ENCODE results near the gene ACVR1B. TPM values are rescaled to one million over a fixed set of nuclear protein-coding genes. Genes with fewer than 3 reads are reported as not detected.
A peak's percentile ranks its signal among the peaks of the same experiment; 100 is the strongest.

ACVR1B gene
- polyA plus RNA-seq, 4 donors: 11.6 to 75.8 (median 21.4) TPM

DNA sequence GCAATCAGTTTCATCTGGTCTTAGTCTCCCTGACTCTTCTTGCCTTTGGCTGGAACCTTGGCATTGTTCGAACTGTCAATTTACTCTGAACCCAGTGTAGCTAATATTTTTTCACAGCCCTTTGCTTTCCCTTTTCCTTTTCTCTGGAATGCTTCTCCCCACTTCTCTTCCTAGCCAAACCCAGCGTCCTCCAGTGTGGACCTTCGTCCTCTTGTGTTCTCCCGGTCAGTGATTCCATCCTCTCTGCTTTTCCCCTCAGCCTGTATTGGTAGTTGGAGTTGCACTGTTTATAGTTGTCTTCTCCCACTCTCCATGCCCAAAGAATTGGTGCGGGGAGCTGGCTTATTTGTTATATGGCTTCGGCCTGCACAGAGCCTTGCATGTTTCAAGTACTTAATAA lies 9.4 kb downstream of the ACVR1B start:
- peaks cover 0 to 24% (median 0%) of the 10 kb centered on the region in 3 donors for H3K36me3 ChIP-seq (ENCODE audit: control insufficient read depth in 3 of 3, insufficient read depth in 2 of 3, low read depth in 1 of 3, low read length in 3 of 3)
- peaks cover 5 to 53% (median 13%) of the 10 kb centered on the region in 3 donors for H3K4me1 ChIP-seq (ENCODE audit: control insufficient read depth in 3 of 3, insufficient read depth in 2 of 3, low read depth in 1 of 3, low read length in 2 of 3)
- DNase-seq: peak; percentile 30 to 52
- no peak for FAIRE-seq
- 39 to 67% (median 45%) methylated on average over 6 of the region's 6 CpGs for WGBS, 3 donors
- H3K9me3 ChIP-seq (ENCODE audit: control insufficient read depth in 2 of 2, insufficient read depth in 1 of 2, low read depth in 1 of 2, low read length in 1 of 2): no peaks in the 10 kb centered on the region
- H3K4me3 ChIP-seq (ENCODE audit: low read depth in 1 of 3, low read length in 3 of 3): no peak overlapping the region
- no peaks in the 10 kb centered on the region for H3K27me3 ChIP-seq (ENCODE audit: control insufficient read depth in 3 of 3, insufficient read depth in 3 of 3, low read length in 3 of 3)
- peak overlapping the region; percentile 24 to 78 (median 38) for H3K27ac ChIP-seq (ENCODE audit: low read depth in 1 of 3, low read length in 2 of 3)

DNA sequence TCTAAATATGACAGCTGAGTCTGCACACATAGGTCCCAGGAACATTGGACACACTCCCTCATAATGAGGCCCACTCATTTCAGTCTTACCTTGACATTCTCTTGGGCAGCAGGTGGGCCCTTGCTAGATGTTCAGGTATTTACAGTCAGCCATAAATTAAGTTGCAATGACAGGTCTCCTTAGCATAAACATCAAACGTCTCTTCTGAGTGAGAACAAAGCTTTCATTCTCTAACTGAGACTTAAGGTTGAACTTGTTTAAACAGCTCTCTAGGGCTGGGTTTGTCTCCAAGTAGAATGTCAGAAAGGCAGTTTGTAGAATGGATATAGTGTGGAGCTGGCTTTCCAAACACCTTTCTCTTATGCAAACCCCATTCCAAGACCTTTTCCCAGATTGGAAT lies 10.3 kb downstream of the ACVR1B start:
- FAIRE-seq: no peak
- peaks cover 0 to 24% (median 0%) of the 10 kb centered on the region in 3 donors for H3K36me3 ChIP-seq (ENCODE audit: control insufficient read depth in 3 of 3, insufficient read depth in 2 of 3, low read depth in 1 of 3, low read length in 3 of 3)
- WGBS, 3 donors: 0 to 22% (median 11%) methylated on average over 1 of the region's 1 CpG
- peak; percentile 77 to 93 for DNase-seq
- H3K4me1 ChIP-seq (ENCODE audit: control insufficient read depth in 3 of 3, insufficient read depth in 2 of 3, low read depth in 1 of 3, low read length in 2 of 3): peaks cover 3 to 51% (median 13%) of the 10 kb centered on the region in 3 donors
- no peaks in the 10 kb centered on the region for H3K9me3 ChIP-seq (ENCODE audit: control insufficient read depth in 2 of 2, insufficient read depth in 1 of 2, low read depth in 1 of 2, low read length in 1 of 2)
- peak overlapping the region in 2 of 3 donors; percentile 38 to 78 for H3K27ac ChIP-seq (ENCODE audit: low read depth in 1 of 3, low read length in 2 of 3)
- no peaks in the 10 kb centered on the region for H3K27me3 ChIP-seq (ENCODE audit: control insufficient read depth in 3 of 3, insufficient read depth in 3 of 3, low read length in 3 of 3)
- no peak overlapping the region for H3K4me3 ChIP-seq (ENCODE audit: low read depth in 1 of 3, low read length in 3 of 3)

DNA sequence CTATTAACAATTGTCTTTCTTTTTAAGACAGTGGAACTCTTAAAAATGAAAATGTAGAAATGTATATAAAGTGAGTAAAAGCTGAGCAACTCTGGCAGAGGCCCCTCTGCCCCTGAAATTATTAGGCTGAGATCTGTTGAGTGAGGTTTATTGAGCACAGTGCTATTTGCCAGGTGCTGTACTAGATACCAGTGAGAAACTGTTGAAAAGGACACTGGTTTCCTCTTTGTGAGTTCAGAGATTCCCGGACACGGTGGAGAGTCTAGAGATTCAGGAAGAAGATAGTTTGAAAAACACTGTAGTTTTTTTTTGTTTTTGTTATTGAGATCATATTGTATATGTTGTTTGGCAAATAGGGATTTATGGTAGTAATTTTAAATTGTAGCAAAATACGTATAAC lies 11.2 kb downstream of the ACVR1B start:
- FAIRE-seq: no peak

DNA sequence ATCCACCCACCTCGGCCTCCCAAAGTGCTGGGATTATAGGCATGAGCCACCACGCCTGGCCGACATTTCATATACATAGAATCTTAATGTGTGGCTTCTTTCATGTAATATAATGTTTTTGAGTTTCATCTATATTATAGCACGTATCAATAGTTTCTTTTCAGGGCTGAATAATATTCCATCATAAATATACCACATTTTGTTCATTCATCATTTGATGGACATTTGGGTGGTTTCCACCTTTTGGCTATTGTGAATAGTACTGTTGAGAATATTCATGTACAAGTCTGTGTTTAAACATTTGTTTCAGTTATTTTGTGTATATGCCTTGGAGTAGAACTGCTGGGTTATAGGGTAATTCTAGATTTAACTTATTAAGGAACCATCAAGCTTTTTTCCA lies 12.0 kb downstream of the ACVR1B start:
- peak overlapping the region in 1 of 3 donors; percentile 78 for H3K27ac ChIP-seq (ENCODE audit: low read depth in 1 of 3, low read length in 2 of 3)
- DNase-seq (no peak), FAIRE-seq (no peak)
- H3K4me3 ChIP-seq (ENCODE audit: low read depth in 1 of 3, low read length in 3 of 3): no peak overlapping the region
- peaks cover 6 to 52% (median 13%) of the 10 kb centered on the region in 3 donors for H3K4me1 ChIP-seq (ENCODE audit: control insufficient read depth in 3 of 3, insufficient read depth in 2 of 3, low read depth in 1 of 3, low read length in 2 of 3)
- no peaks in the 10 kb centered on the region for H3K9me3 ChIP-seq (ENCODE audit: control insufficient read depth in 2 of 2, insufficient read depth in 1 of 2, low read depth in 1 of 2, low read length in 1 of 2)
- WGBS, 3 donors: 94 to 97% (median 95%) methylated on average over 4 of the region's 4 CpGs
- no peaks in the 10 kb centered on the region for H3K27me3 ChIP-seq (ENCODE audit: control insufficient read depth in 3 of 3, insufficient read depth in 3 of 3, low read length in 3 of 3)
- peaks cover 0 to 17% (median 0%) of the 10 kb centered on the region in 3 donors for H3K36me3 ChIP-seq (ENCODE audit: control insufficient read depth in 3 of 3, insufficient read depth in 2 of 3, low read depth in 1 of 3, low read length in 3 of 3)

More for the DNA sequence above, 11.2 kb downstream of the ACVR1B start:
- WGBS, 3 donors: 23 to 49% (median 45%) methylated on average over 3 of the region's 3 CpGs
- Histone ChIP-seq H3K27ac (ENCODE audit: low read depth in 1 of 3, low read length in 2 of 3) (peak overlapping the region in 2 of 3 donors; percentile 73 to 78), H3K9me3 (ENCODE audit: control insufficient read depth in 2 of 2, insufficient read depth in 1 of 2, low read depth in 1 of 2, low read length in 1 of 2) (no peaks in the 10 kb centered on the region), H3K4me1 (ENCODE audit: control insufficient read depth in 3 of 3, insufficient read depth in 2 of 3, low read depth in 1 of 3, low read length in 2 of 3) (peaks cover 6 to 54% (median 13%) of the 10 kb centered on the region in 3 donors), H3K4me3 (ENCODE audit: low read depth in 1 of 3, low read length in 3 of 3) (no peak overlapping the region), H3K36me3 (ENCODE audit: control insufficient read depth in 3 of 3, insufficient read depth in 2 of 3, low read depth in 1 of 3, low read length in 3 of 3) (peaks cover 0 to 17% (median 0%) of the 10 kb centered on the region in 3 donors), H3K27me3 (ENCODE audit: control insufficient read depth in 3 of 3, insufficient read depth in 3 of 3, low read length in 3 of 3) (no peaks in the 10 kb centered on the region)
- peak in 1 of 2 donors; percentile 32 for DNase-seq

DNA sequence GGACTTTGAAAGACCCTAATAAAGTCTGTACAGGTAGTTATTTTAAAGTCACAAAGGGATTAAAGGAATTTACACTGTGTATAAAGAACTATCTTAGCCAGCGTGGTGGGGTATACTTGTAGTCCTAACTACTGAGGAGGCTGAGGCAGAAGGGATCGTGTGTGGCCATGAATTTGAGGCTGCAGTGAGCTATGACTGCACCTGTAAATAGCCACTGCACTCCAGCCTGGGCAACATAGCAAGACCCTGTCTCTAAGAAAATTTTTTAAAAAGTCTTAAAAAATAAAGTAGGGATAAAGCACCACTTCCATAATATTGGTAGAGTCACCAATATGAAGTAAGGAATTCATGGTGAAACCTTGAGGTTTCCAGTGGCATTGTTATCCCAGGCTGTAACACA lies 18.1 kb downstream of the ACVR1B start:
- 54 to 77% (median 54%) methylated on average over 2 of the region's 2 CpGs for WGBS, 3 donors
- Histone ChIP-seq H3K36me3 (ENCODE audit: control insufficient read depth in 3 of 3, insufficient read depth in 2 of 3, low read depth in 1 of 3, low read length in 3 of 3) (peaks cover 0 to 9% (median 0%) of the 10 kb centered on the region in 3 donors), H3K4me1 (ENCODE audit: control insufficient read depth in 3 of 3, insufficient read depth in 2 of 3, low read depth in 1 of 3, low read length in 2 of 3) (peaks cover 16 to 63% (median 30%) of the 10 kb centered on the region in 3 donors), H3K27me3 (ENCODE audit: control insufficient read depth in 3 of 3, insufficient read depth in 3 of 3, low read length in 3 of 3) (no peaks in the 10 kb centered on the region), H3K4me3 (ENCODE audit: low read depth in 1 of 3, low read length in 3 of 3) (no peak overlapping the region), H3K9me3 (ENCODE audit: control insufficient read depth in 2 of 2, insufficient read depth in 1 of 2, low read depth in 1 of 2, low read length in 1 of 2) (no peaks in the 10 kb centered on the region), H3K27ac (ENCODE audit: low read depth in 1 of 3, low read length in 2 of 3) (peak overlapping the region in 1 of 3 donors; percentile 8)
- no peak for FAIRE-seq
- DNase-seq: no peak

DNA sequence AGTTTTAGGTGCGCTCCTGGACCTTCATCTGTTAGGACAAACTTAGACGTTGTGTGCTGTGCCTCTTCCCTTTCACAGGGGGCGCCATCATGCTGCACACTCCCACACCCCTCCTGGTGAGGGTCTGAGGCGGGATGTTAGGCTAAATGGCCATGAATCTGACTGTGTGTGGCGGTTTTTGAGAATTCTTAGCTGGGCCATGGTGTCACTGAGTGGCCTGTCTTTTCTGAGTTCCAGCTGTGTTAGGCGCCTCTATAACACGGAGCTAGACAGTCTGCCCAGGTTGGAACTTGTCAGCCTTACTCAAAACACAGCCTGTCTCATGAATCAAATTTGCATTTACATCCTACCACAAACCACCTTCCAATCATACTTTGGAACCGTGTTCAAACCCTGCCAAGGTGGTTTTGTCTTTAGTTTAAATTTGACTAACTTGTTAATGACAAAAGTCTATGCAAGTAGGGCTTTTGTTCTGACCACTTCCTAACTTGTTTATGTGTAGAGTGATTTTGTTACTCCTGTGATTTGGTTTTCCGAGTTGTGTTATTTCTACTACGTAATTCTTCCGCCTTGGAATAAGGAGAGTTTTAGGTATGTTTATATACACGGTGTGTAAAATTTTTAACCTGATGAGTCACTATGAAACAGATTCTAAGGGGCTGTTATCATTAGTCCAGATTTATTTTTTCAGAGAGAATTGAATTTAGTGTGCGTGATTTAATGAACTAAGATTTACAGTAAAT lies 19.6 kb downstream of the ACVR1B start:
- WGBS, 3 donors: 34 to 48% (median 40%) methylated on average over 13 of the region's 13 CpGs
- Histone ChIP-seq H3K4me3 (ENCODE audit: low read depth in 1 of 3, low read length in 3 of 3) (no peak overlapping the region), H3K36me3 (ENCODE audit: control insufficient read depth in 3 of 3, insufficient read depth in 2 of 3, low read depth in 1 of 3, low read length in 3 of 3) (peaks cover 0 to 20% (median 2%) of the 10 kb centered on the region in 3 donors), H3K4me1 (ENCODE audit: control insufficient read depth in 3 of 3, insufficient read depth in 2 of 3, low read depth in 1 of 3, low read length in 2 of 3) (peaks cover 16 to 77% (median 34%) of the 10 kb centered on the region in 3 donors), H3K27ac (ENCODE audit: low read depth in 1 of 3, low read length in 2 of 3) (peak overlapping the region in 2 of 3 donors; percentile 6 to 28), H3K27me3 (ENCODE audit: control insufficient read depth in 3 of 3, insufficient read depth in 3 of 3, low read length in 3 of 3) (no peaks in the 10 kb centered on the region), H3K9me3 (ENCODE audit: control insufficient read depth in 2 of 2, insufficient read depth in 1 of 2, low read depth in 1 of 2, low read length in 1 of 2) (no peaks in the 10 kb centered on the region)
- DNase-seq: peak; percentile 52 to 59
- no peak for FAIRE-seq

DNA sequence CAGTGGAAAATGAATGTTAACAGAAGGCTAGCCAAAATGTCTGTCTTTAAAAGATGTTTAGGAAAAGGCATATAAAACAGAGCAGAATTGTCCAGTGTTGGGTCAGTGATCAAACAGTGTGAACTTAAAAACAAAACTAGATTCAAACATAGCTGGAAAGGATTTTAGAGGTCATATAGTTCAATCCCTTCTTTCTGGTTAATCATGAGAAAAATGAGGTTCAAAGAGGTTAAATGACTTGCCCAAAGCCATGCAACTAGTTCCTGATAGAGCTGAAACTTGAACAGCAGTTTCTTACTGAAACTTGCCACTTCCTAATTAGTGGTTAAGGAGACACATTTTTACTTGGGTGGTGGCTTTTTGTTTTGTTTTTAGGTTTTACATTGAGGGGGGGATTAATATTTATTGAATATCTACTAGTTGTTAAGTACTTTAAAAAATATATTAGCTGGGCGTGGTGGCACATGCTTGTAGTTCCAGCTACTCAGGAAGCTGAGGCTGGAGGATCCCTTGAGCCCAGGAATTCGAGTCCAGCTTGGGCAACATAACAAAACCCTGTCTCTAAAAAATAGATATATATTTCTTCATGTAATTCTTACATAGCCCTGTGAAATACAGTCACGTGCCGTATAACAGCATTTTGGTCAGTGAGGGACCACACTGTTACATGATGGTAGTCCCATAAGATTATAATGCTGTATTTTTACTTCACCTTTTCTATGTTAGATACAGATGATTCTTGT lies 20.4 kb downstream of the ACVR1B start:
- Histone ChIP-seq H3K4me1 (ENCODE audit: control insufficient read depth in 3 of 3, insufficient read depth in 2 of 3, low read depth in 1 of 3, low read length in 2 of 3) (peaks cover 16 to 85% (median 35%) of the 10 kb centered on the region in 3 donors), H3K4me3 (ENCODE audit: low read depth in 1 of 3, low read length in 3 of 3) (no peak overlapping the region), H3K27ac (ENCODE audit: low read depth in 1 of 3, low read length in 2 of 3) (peak overlapping the region in 2 of 3 donors; percentile 19 to 38), H3K36me3 (ENCODE audit: control insufficient read depth in 3 of 3, insufficient read depth in 2 of 3, low read depth in 1 of 3, low read length in 3 of 3) (peaks cover 3 to 21% (median 7%) of the 10 kb centered on the region in 3 donors), H3K27me3 (ENCODE audit: control insufficient read depth in 3 of 3, insufficient read depth in 3 of 3, low read length in 3 of 3) (no peaks in the 10 kb centered on the region), H3K9me3 (ENCODE audit: control insufficient read depth in 2 of 2, insufficient read depth in 1 of 2, low read depth in 1 of 2, low read length in 1 of 2) (no peaks in the 10 kb centered on the region)
- DNase-seq (no peak), FAIRE-seq (no peak)
- 36 to 56% (median 39%) methylated on average over 4 of the region's 4 CpGs for WGBS, 3 donors

DNA sequence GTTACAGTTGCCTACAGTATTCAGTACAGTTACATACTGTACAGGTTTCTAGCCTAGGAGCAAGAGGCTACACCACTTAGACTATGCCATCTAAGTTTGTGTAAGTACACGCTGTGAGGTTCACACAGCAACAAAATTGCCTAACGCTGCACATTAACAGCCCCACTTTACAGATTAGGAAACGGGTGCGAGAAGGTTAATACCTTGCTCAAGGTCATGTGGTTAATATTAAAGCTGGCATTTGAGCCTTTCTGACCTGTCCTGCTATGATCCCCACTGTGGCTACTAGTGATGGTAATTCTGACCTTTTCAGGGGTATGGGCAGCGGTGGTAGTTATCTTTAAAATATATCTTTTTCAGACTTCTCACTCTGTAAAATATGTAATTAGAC lies 20.9 kb downstream of the ACVR1B start:
- peak in 1 of 2 donors; percentile 41 for DNase-seq
- peak overlapping the region in 2 of 3 donors; percentile 19 to 38 for H3K27ac ChIP-seq (ENCODE audit: low read depth in 1 of 3, low read length in 2 of 3)
- H3K9me3 ChIP-seq (ENCODE audit: control insufficient read depth in 2 of 2, insufficient read depth in 1 of 2, low read depth in 1 of 2, low read length in 1 of 2): no peaks in the 10 kb centered on the region
- 24 to 50% (median 31%) methylated on average over 5 of the region's 5 CpGs for WGBS, 3 donors
- FAIRE-seq: no peak
- no peaks in the 10 kb centered on the region for H3K27me3 ChIP-seq (ENCODE audit: control insufficient read depth in 3 of 3, insufficient read depth in 3 of 3, low read length in 3 of 3)
- H3K4me1 ChIP-seq (ENCODE audit: control insufficient read depth in 3 of 3, insufficient read depth in 2 of 3, low read depth in 1 of 3, low read length in 2 of 3): peaks cover 16 to 90% (median 35%) of the 10 kb centered on the region in 3 donors
- H3K4me3 ChIP-seq (ENCODE audit: low read depth in 1 of 3, low read length in 3 of 3): no peak overlapping the region
- peaks cover 4 to 25% (median 8%) of the 10 kb centered on the region in 3 donors for H3K36me3 ChIP-seq (ENCODE audit: control insufficient read depth in 3 of 3, insufficient read depth in 2 of 3, low read depth in 1 of 3, low read length in 3 of 3)

All from small intestine (tissue), 7 donors.